Colonic mucosa (tissue), 4 donors: Measurements from ENCODE around the gene MOB3C. TPM values are rescaled to one million over a fixed set of nuclear protein-coding genes. Genes with fewer than 3 reads are reported as not detected.

ENCODE experiments used
- DNase-seq: peaks from one replicate; pipeline ENCODE4 v3.0.0-alpha.2; 2020
- H3K27ac ChIP-seq: fragments of 200-600 bp; one replicate; pipeline ENCODE4 v1.8.0; 2021
- H3K27me3 ChIP-seq: fragments of 200-600 bp; one replicate; pipeline ENCODE4 v1.8.0; 2021
- H3K36me3 ChIP-seq: fragments of 200-600 bp; one replicate; pipeline ENCODE4 v1.8.0; 2021
- H3K4me1 ChIP-seq: fragments of 200-600 bp; one replicate; pipeline ENCODE4 v1.8.0; 2021; ENCODE audit warnings: mild to moderate bottlenecking
- H3K4me3 ChIP-seq: fragments of 200-600 bp; one replicate; pipeline ENCODE4 v1.8.0; 2021
- H3K9ac ChIP-seq, 2 donors: one replicate each; pipeline ENCODE4 v1.7.0; 2013; ENCODE audit warnings: control low read depth in 2 of 2, low read depth in 2 of 2, low read length in 2 of 2
- H3K9me3 ChIP-seq: fragments of 200-600 bp; one replicate; pipeline ENCODE4 v1.8.0; 2021
- intact Hi-C: fragments of 100-400 bp; cut with DNase I; formaldehyde crosslinking; loops from one replicate; pipeline ENCODE4 v1.14.1; 2022
- total RNA-seq, 2 donors: library from RNA; stranded (reverse); fragmentation: NEBNext Ultra II Directional in 1 of 2; extraction: Animal tissue kit (Norgen Biotek cat#: 25700) in 1 of 2; gene quantifications; one replicate each; pipeline ENCODE4 v1.2.1, GENCODE V29; 2021
- TF ChIP-seq, protein P1 (sequence below): fragments of 200-600 bp; IDR thresholded peaks from one replicate; pipeline ENCODE4 v1.8.0; 2022; ENCODE audit warnings: antibody characterized with exemption, mild to moderate bottlenecking
- donor health status: healthy.
- donor health status: DM: no; HTN: no; CAD: no.
- donor health status: DM: no; HTN: no; CAD: no.

The MOB3C gene
- total RNA-seq, 2 donors from 2014 or later = 11.8 to 16.3 TPM

DNA sequence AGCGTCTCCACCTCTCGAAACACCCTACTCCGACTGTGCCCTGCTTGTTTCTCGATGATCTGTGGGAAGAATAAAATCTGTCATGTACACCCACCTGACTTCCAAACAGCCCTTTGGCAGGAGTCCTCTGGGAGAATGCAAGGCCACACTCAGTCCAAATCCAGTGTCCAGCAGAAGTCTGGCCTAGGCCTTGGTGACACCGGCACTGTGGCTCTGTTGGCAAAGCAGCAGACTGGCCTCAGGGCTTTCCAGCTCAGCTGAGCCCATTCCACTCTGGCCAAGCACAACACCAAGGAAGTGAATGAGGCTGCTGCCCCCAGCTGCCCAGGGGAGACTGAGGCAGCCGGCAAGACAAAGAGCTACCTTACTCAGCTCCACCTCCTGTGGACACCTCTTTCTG lies 40.0 kb downstream of the MOB3C start:
- TF ChIP-seq, protein P1, sequence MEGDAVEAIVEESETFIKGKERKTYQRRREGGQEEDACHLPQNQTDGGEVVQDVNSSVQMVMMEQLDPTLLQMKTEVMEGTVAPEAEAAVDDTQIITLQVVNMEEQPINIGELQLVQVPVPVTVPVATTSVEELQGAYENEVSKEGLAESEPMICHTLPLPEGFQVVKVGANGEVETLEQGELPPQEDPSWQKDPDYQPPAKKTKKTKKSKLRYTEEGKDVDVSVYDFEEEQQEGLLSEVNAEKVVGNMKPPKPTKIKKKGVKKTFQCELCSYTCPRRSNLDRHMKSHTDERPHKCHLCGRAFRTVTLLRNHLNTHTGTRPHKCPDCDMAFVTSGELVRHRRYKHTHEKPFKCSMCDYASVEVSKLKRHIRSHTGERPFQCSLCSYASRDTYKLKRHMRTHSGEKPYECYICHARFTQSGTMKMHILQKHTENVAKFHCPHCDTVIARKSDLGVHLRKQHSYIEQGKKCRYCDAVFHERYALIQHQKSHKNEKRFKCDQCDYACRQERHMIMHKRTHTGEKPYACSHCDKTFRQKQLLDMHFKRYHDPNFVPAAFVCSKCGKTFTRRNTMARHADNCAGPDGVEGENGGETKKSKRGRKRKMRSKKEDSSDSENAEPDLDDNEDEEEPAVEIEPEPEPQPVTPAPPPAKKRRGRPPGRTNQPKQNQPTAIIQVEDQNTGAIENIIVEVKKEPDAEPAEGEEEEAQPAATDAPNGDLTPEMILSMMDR = no peak
- Histone ChIP-seq H3K27ac (no peak overlapping the region), H3K9ac (no peak overlapping the region), H3K9me3 (no peaks in the 10 kb centered on the region), H3K36me3 (peaks cover 6% of the 10 kb centered on the region), H3K27me3 (no peaks in the 10 kb centered on the region), H3K4me1 (no peaks in the 10 kb centered on the region), H3K4me3 (no peak overlapping the region)
- intact Hi-C loops = no loop called here
- DNase-seq = no peak

- intact Hi-C loops = no loop called here
- Histone ChIP-seq H3K27ac (no peak overlapping the region), H3K27me3 (no peaks in the 10 kb centered on the region), H3K36me3 (peaks cover 6% of the 10 kb centered on the region), H3K4me1 (no peaks in the 10 kb centered on the region), H3K9me3 (no peaks in the 10 kb centered on the region), H3K9ac (no peak overlapping the region), H3K4me3 (no peak overlapping the region)
- DNase-seq = no peak
- TF ChIP-seq, protein P1 = no peak
Observed at GRCh38 chr1:46575778-46576177, 40.8 kb downstream of the MOB3C start.

DNA sequence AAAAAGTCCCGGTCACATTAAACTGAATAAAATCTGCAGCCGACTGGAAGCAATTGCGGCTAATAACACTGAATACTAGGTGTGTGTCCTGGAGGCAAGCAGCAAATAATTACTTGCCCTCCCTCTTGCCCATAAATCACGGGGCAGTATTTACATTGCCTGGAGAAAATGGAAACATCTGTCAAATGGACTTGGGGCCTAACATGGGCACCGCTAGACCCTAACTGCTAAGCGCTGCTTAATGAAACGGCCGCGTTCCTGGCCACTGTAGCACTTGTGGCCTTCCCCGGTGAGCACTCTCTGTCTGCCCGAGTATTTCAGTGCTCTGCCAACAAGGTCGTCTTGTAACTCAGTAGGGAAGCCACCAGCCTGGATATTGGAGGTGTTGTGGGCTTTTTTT lies 41.3 kb downstream of the MOB3C start:
- intact Hi-C loops = no loop called here
- Histone ChIP-seq H3K9me3 (no peaks in the 10 kb centered on the region), H3K9ac (no peak overlapping the region), H3K4me3 (no peak overlapping the region), H3K27ac (no peak overlapping the region), H3K4me1 (no peaks in the 10 kb centered on the region), H3K27me3 (no peaks in the 10 kb centered on the region), H3K36me3 (peaks cover 6% of the 10 kb centered on the region)
- no peak for DNase-seq
- TF ChIP-seq, protein P1 = no peak

DNA sequence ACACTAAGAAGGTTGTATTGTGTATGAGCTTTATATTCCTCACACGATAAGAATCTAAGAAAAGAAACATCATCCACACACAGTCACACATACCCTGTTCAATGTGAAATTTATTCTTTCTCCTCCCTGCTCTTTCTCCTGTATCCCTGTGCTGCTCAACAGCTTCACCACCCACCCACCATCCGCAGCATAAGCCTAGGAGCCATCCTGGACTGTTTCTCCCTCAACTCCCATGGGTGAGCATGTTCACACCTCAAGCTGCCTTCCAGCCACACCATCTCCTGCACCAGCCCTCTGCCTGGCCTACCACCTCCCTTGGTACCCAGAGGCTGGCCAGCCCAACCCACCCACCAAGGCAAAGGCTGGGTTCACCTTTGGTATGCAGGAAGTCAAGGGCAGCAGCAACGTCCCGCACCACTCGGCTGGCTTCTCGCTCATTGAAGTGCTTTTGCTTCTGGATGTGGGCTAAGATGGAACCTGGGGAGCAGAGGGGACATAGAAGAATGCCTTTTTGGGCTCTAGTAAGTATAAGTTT lies 44.9 kb downstream of the MOB3C start:
- H3K9ac ChIP-seq = no peak overlapping the region
- no peaks in the 10 kb centered on the region for H3K9me3 ChIP-seq
- no peaks in the 10 kb centered on the region for H3K36me3 ChIP-seq
- TF ChIP-seq, protein P1 = no peak
- H3K27me3 ChIP-seq = no peaks in the 10 kb centered on the region
- H3K27ac ChIP-seq = no peak overlapping the region
- intact Hi-C loops = no loop called here
- H3K4me3 ChIP-seq = no peak overlapping the region
- DNase-seq = no peak
- no peaks in the 10 kb centered on the region for H3K4me1 ChIP-seq

DNA sequence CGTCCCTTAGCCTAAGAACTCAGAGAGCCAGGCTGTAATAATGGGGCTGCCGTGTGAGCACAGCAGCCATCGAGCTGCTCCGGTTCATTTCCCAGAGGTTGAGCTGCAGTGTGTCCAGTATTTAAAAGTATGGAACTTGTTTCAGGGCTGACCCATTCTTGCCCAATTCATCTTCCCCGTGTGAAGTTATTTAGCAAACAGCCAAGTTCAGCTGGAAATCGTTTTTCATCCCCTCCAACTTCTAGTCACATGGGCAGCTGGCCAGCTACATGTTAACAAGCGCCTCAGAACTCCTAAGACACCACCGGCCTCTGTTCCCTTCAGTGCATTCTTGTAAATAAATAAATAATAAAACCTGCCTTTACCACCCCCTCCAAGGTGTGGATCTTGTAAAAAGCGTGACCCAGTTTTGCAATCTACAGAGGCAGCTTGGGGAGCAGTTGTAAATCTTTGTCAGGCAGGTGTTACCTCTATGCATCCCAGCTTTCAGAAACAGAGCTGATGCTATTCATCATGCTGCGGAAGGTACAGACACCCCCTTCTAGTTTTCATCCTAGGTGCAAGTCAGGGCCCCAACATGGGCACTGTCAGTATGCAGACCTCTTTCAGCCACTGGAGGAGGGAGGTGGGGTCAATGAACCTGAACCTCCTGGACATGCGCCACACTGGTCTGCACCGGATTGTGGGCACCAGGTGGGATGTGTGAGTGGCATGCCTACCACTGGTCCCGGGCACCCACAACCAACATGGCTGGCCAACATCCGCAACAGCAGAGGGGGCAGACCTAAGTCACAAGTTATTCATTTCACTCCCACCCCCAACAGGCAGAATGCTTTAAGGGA lies 46.5 kb downstream of the MOB3C start:
- Histone ChIP-seq H3K9me3 (no peaks in the 10 kb centered on the region), H3K4me1 (no peaks in the 10 kb centered on the region), H3K4me3 (no peak overlapping the region), H3K9ac (no peak overlapping the region), H3K27me3 (no peaks in the 10 kb centered on the region), H3K36me3 (no peaks in the 10 kb centered on the region), H3K27ac (no peak overlapping the region)
- intact Hi-C loops = no loop called here
- no peak for DNase-seq
- TF ChIP-seq, protein P1 = no peak
